Sigmoid colon (tissue), 7 donors: ENCODE data around the gene MSANTD1. TPM values are rescaled to one million over a fixed set of nuclear protein-coding genes. Genes with fewer than 3 reads are reported as not detected.

Experiments used
- DNase-seq: peaks from one replicate; pipeline ENCODE4 v3.0.0-alpha.2; 2019
- H3K27ac ChIP-seq, 4 donors: fragments of 200-600 bp; sonication (generic); one replicate each; pipeline ENCODE4 v1.5.1; 2016 to 2019; ENCODE audit warnings: mild to moderate bottlenecking in 1 of 4
- H3K27me3 ChIP-seq, 3 donors: fragments of 200-600 bp; sonication (generic); one replicate each; pipeline ENCODE4 v1.5.1; 2019; ENCODE audit warnings: mild to moderate bottlenecking in 1 of 3
- H3K36me3 ChIP-seq, 4 donors: fragments of 200-600 bp; sonication (generic); one replicate each; pipeline ENCODE4 v1.5.1; 2016 to 2019
- H3K4me1 ChIP-seq, 4 donors: fragments of 200-600 bp; sonication (generic); one replicate each; pipeline ENCODE4 v1.5.1; 2017 to 2019
- H3K4me3 ChIP-seq, 4 donors: fragments of 200-600 bp; sonication (generic); one replicate each; pipeline ENCODE4 v1.5.1; 2017 to 2019; ENCODE audit warnings: mild to moderate bottlenecking in 2 of 4, moderate library complexity in 1 of 4
- H3K9me3 ChIP-seq, 4 donors: fragments of 200-600 bp in 3 of 4; sonication (generic) in 3 of 4; one replicate each; pipeline versions ENCODE4 v1.5.1 to v1.6.1; 2013 to 2019
- EP300 ChIP-seq, 4 donors: sonication (generic); formaldehyde crosslinking; IDR thresholded peaks; one replicate each; pipeline ENCODE4 v1.6.1; 2017; ENCODE audit warnings: antibody characterized with exemption in 4 of 4
- POLR2A ChIP-seq, 2 donors: fragments of 450-650 bp; IDR thresholded peaks; one replicate each; pipeline ENCODE4 v1.6.1; 2016; ENCODE audit warnings: antibody characterized with exemption in 2 of 2, mild to moderate bottlenecking in 2 of 2, moderate library complexity in 2 of 2
- POLR2AphosphoS5 ChIP-seq, 4 donors: sonication (generic); formaldehyde crosslinking; IDR thresholded peaks; one replicate each; pipeline ENCODE4 v1.6.1; 2017; ENCODE audit warnings: antibody characterized with exemption in 4 of 4
- WGBS, 2 donors: extraction: QIAGEN DNeasy Blood & Tissue Kit; methylation state at CpG; one replicate each; pipeline ENCODE4 v1.1.7; 2013; 5-methylcytosine and 5-hydroxymethylcytosine counted together
- intact Hi-C: fragments of 100-400 bp; cut with DNase I; formaldehyde crosslinking; loops from one replicate; pipeline ENCODE4 v1.15.1; 2023
- polyA plus RNA-seq, 3 donors: library from polyadenylated mRNA; stranded (reverse); fragments of 200-250 nt; gene quantifications; one replicate each; pipeline ENCODE4 v1.2.3, GENCODE V29; 2013
- total RNA-seq, 4 donors: library from RNA; depleted of rRNA; stranded (reverse); fragments of >200 nt; gene quantifications; one replicate each; pipeline ENCODE4 v1.1.0, GENCODE V29; 2016
- TF ChIP-seq, protein P1 (sequence below), 4 experiments: fragments of 450-650 bp in 3 of 4; fragments of 200-600 bp in 1 of 4; IDR thresholded peaks; one replicate each; pipeline ENCODE4 v1.5.1; 2016 to 2019; ENCODE audit warnings: antibody characterized with exemption in 4 of 4, mild to moderate bottlenecking in 3 of 4, moderate library complexity in 2 of 4
- donor health status: healthy with polysubstance abuse.
- donor health status: Bipolar disorder and iron deficiency.
- donor health status: healthy.

The MSANTD1 gene
- total and polyA plus RNA-seq, 7 donors, result under 0.01 to 1.2 (median 0.40) TPM; not detected in 1

DNA sequence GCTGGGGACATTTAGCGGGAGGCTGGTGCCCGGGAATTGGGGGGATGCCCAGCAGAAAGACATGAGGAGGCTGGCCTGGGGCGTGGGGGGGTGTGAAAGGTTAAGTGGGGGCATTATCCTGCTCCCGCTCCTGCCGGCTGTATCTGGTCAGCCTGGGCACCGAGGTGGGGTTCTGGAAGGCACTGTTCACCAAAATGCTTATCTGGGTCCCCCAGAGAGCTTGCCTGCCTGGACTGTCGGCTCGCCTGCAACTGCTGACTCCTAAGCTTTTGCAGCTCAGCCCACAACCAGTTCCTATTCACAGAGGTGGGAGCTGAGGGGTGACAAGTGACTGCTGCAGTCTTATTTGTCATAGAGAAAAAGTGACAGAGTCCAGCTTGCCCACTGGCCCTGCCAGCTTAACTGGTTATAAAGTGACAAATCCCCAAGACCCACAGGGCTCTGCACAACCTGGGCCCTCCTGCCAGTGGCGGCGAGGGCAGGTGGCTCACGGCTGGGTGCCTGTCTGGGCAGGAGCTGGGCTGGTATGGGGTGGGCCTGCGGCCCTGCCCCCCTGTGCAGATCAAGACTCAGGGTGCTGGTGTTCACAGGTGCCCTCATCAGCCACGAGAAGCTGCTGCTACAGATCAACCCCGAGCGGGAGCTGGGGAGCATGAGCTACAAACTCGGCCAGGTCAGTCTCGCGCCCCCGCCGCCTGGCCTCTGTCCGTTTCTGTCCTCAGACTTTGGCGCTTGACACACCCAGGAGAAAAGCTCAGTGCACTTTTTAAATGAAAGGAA is 23.7 kb upstream of the MSANTD1 start:
- H3K4me1 ChIP-seq, result peaks cover 0 to 19% (median 9%) of the 10 kb centered on the region in 4 donors
- no peaks in the 10 kb centered on the region for H3K9me3 ChIP-seq
- intact Hi-C loops, result no loop called here
- no peak overlapping the region for H3K27ac ChIP-seq
- H3K36me3 ChIP-seq, result peaks cover 18 to 77% (median 49%) of the 10 kb centered on the region in 4 donors
- TF ChIP-seq POLR2AphosphoS5 (IDR thresholded peaks at IDR 0.05) (no peak), POLR2A (IDR thresholded peaks at IDR 0.05) (no peak), EP300 (IDR thresholded peaks at IDR 0.05) (no peak)
- TF ChIP-seq, protein P1, sequence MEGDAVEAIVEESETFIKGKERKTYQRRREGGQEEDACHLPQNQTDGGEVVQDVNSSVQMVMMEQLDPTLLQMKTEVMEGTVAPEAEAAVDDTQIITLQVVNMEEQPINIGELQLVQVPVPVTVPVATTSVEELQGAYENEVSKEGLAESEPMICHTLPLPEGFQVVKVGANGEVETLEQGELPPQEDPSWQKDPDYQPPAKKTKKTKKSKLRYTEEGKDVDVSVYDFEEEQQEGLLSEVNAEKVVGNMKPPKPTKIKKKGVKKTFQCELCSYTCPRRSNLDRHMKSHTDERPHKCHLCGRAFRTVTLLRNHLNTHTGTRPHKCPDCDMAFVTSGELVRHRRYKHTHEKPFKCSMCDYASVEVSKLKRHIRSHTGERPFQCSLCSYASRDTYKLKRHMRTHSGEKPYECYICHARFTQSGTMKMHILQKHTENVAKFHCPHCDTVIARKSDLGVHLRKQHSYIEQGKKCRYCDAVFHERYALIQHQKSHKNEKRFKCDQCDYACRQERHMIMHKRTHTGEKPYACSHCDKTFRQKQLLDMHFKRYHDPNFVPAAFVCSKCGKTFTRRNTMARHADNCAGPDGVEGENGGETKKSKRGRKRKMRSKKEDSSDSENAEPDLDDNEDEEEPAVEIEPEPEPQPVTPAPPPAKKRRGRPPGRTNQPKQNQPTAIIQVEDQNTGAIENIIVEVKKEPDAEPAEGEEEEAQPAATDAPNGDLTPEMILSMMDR (IDR thresholded peaks at IDR 0.05), result no peak
- peak; percentile 65 for DNase-seq
- no peaks in the 10 kb centered on the region for H3K27me3 ChIP-seq
- WGBS, 2 donors, result 92 to 95% methylated on average over 22 of the region's 22 CpGs
- H3K4me3 ChIP-seq, result no peak overlapping the region

DNA sequence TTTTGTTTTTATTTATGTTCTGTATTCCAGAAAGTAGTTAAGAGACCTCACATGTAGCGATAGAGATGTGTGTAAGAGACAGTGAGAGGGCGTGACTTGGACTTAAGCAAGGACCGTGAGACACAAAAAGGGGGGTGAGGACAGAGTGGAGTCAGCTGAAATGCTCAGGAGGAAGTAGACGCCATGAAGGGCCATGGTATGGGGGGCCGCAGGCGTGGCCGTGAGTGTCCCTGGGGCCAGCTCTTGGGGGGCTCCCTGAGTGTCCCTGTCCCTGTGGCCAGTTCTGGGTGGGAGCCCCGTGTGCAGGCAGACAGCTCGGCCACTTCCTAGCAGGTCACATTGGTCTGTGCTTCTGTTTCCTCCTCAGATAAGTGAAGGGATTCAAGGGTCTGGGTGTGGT is 23.0 kb upstream of the MSANTD1 start:
- Histone ChIP-seq H3K4me1 (peaks cover 0 to 19% (median 9%) of the 10 kb centered on the region in 4 donors), H3K27ac (peak overlapping the region; percentile 34 to 54 (median 46)), H3K9me3 (no peaks in the 10 kb centered on the region), H3K4me3 (no peak overlapping the region), H3K27me3 (no peaks in the 10 kb centered on the region), H3K36me3 (peaks cover 24 to 77% (median 52%) of the 10 kb centered on the region in 4 donors)
- WGBS, 2 donors, result 84 to 89% methylated on average over 9 of the region's 9 CpGs
- TF ChIP-seq, protein P1 (IDR thresholded peaks at IDR 0.05), result no peak
- TF ChIP-seq EP300 (IDR thresholded peaks at IDR 0.05) (no peak), POLR2AphosphoS5 (IDR thresholded peaks at IDR 0.05) (no peak), POLR2A (IDR thresholded peaks at IDR 0.05) (no peak)
- intact Hi-C loops, result no loop called here
- peak; percentile 58 for DNase-seq

DNA sequence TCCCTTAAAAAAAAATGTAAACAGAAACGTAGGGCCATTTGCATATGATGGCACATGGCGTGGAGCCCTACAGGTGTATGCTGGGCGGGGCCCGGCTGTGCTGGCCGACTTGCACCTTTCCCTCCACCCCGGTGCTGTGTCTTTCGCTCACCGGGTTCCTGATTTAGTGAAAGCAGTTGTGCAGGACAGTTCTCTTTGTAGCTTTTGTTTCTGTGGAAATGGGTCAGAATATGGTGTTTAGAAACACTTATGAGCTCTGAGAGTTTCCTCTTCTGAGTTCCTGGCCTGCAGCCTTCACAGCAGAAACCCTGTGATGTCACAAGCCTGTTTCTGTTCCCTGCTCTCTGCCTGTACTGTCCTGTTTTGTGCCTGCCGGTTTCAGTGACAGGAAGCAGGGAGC is 22.5 kb upstream of the MSANTD1 start:
- no peak for DNase-seq
- TF ChIP-seq POLR2AphosphoS5 (IDR thresholded peaks at IDR 0.05) (no peak), POLR2A (IDR thresholded peaks at IDR 0.05) (no peak), EP300 (IDR thresholded peaks at IDR 0.05) (no peak)
- TF ChIP-seq, protein P1 (IDR thresholded peaks at IDR 0.05), result no peak
- intact Hi-C loops, result no loop called here
- Histone ChIP-seq H3K27me3 (no peaks in the 10 kb centered on the region), H3K9me3 (no peaks in the 10 kb centered on the region), H3K4me3 (no peak overlapping the region), H3K27ac (peak overlapping the region; percentile 34 to 54 (median 46)), H3K36me3 (peaks cover 29 to 77% (median 55%) of the 10 kb centered on the region in 4 donors), H3K4me1 (peaks cover 0 to 19% (median 9%) of the 10 kb centered on the region in 4 donors)
- WGBS, 2 donors, result 22 to 65% methylated on average over 9 of the region's 9 CpGs

DNA sequence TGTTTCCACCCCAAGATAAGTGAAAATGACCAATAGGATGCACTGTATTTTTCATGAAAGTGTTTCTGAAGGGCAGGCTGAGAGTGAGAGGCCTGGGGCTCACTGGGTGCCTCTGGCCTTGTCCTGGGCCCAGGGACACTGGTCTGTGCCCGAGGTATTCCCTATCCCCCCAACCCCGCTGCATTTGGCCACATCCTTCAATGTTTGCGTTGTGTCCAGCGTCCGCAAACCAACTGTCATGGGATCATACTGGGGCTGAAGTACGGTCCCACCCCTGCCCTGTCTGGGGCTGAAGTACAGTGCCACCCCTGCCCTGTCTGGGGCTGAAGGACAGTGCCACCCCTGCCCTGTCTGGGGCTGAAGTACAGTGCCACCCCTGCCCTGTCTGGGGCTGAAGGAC is 22.0 kb upstream of the MSANTD1 start:
- no peak for DNase-seq
- H3K4me3 ChIP-seq, result no peak overlapping the region
- no peaks in the 10 kb centered on the region for H3K27me3 ChIP-seq
- no peak for TF ChIP-seq EP300 (IDR thresholded peaks at IDR 0.05)
- TF ChIP-seq POLR2A (IDR thresholded peaks at IDR 0.05), result no peak
- TF ChIP-seq, protein P1 (IDR thresholded peaks at IDR 0.05), result no peak
- no peak for TF ChIP-seq POLR2AphosphoS5 (IDR thresholded peaks at IDR 0.05)
- intact Hi-C loops, result no loop called here
- no peaks in the 10 kb centered on the region for H3K9me3 ChIP-seq
- peaks cover 30 to 77% (median 57%) of the 10 kb centered on the region in 4 donors for H3K36me3 ChIP-seq
- H3K4me1 ChIP-seq, result peaks cover 0 to 19% (median 9%) of the 10 kb centered on the region in 4 donors
- WGBS, 2 donors, result 89 to 91% methylated on average over 6 of the region's 6 CpGs
- peak overlapping the region; percentile 34 to 55 (median 48) for H3K27ac ChIP-seq
